Ovary (tissue), 3 donors: ENCODE data around the gene SNTB2.

Experiments used
- CTCF ChIP-seq, 3 donors: fragments of 450-650 bp in 2 of 3; fragments of 200-600 bp in 1 of 3; IDR thresholded peaks; one replicate each; pipeline versions ENCODE4 v1.5.1 to v1.8.0; 2016 to 2022; ENCODE audit warnings: antibody characterized with exemption in 3 of 3, mild to moderate bottlenecking in 1 of 3
- EP300 ChIP-seq: sonication (generic); formaldehyde crosslinking; IDR thresholded peaks from one replicate; pipeline ENCODE4 v1.6.1; 2017; ENCODE audit warnings: antibody characterized with exemption
- POLR2A ChIP-seq: fragments of 450-650 bp; IDR thresholded peaks from one replicate; pipeline ENCODE4 v1.6.1; 2017; ENCODE audit warnings: antibody characterized with exemption, mild to moderate bottlenecking, moderate library complexity
- donor health status: DM: no; HTN: no; CAD: no.

GRCh38 chr16:69277413-69277812 is 90.4 kb downstream of the SNTB2 start:
- no peak for TF ChIP-seq CTCF (IDR thresholded peaks at IDR 0.05)
- no peak for TF ChIP-seq POLR2A
- TF ChIP-seq EP300, result no peak
